Measurements from ENCODE around the gene PEX5L.

Gene PEX5L

GRCh38 chr3:179971280-179971679, 65.5 kb downstream of the PEX5L start:
- no peaks in the 10 kb centered on the region for H3K36me3 ChIP-seq (ENCODE audit: low read length)
- no peaks in the 10 kb centered on the region for H3K79me2 ChIP-seq (ENCODE audit: insufficient read depth, low read length)
- H3K27me3 ChIP-seq (ENCODE audit: low read length): no peaks in the 10 kb centered on the region
- no peak overlapping the region for H2AFZ ChIP-seq (ENCODE audit: low read depth, low read length, severe bottlenecking)
- no peak overlapping the region for H3K4me2 ChIP-seq (ENCODE audit: low read depth, low read length, poor library complexity, severe bottlenecking)
- no peaks in the 10 kb centered on the region for H3K9me2 ChIP-seq (replicated peaks; ENCODE audit: insufficient read depth, low read length)
- no peak overlapping the region for H3K27ac ChIP-seq (ENCODE audit: low read depth, low read length)
- no peaks in the 10 kb centered on the region for H3K9me3 ChIP-seq (ENCODE audit: insufficient read depth, low read length)
- H3K9ac ChIP-seq (ENCODE audit: low read length): no peak overlapping the region
- no peaks in the 10 kb centered on the region for H4K20me1 ChIP-seq (ENCODE audit: low read depth, low read length)
- TF ChIP-seq CTCF (IDR thresholded peaks at IDR 0.05; ENCODE audit: insufficient read depth, low read length, poor library complexity, severe bottlenecking) (no peak), EZH2phosphoT487 (conservative IDR thresholded peaks at IDR 0.05; ENCODE audit: low read length) (no peak)
- no peak overlapping the region for H3K4me3 ChIP-seq (ENCODE audit: insufficient read depth, low read length, poor library complexity, severe bottlenecking)
- no peaks in the 10 kb centered on the region for H3F3A ChIP-seq (ENCODE audit: insufficient read depth)

- no peaks in the 10 kb centered on the region for H3K79me2 ChIP-seq (ENCODE audit: insufficient read depth, low read length)
- H3K4me3 ChIP-seq (ENCODE audit: insufficient read depth, low read length, poor library complexity, severe bottlenecking): no peak overlapping the region
- no peak overlapping the region for H2AFZ ChIP-seq (ENCODE audit: low read depth, low read length, severe bottlenecking)
- H3K9ac ChIP-seq (ENCODE audit: low read length): no peak overlapping the region
- no peaks in the 10 kb centered on the region for H3K36me3 ChIP-seq (ENCODE audit: low read length)
- H4K20me1 ChIP-seq (ENCODE audit: low read depth, low read length): no peaks in the 10 kb centered on the region
- H3K9me3 ChIP-seq (ENCODE audit: insufficient read depth, low read length): no peaks in the 10 kb centered on the region
- no peak overlapping the region for H3K4me2 ChIP-seq (ENCODE audit: low read depth, low read length, poor library complexity, severe bottlenecking)
- no peaks in the 10 kb centered on the region for H3K27me3 ChIP-seq (ENCODE audit: low read length)
- no peaks in the 10 kb centered on the region for H3F3A ChIP-seq (ENCODE audit: insufficient read depth)
- no peak overlapping the region for H3K27ac ChIP-seq (ENCODE audit: low read depth, low read length)
- no peaks in the 10 kb centered on the region for H3K9me2 ChIP-seq (replicated peaks; ENCODE audit: insufficient read depth, low read length)
- TF ChIP-seq CTCF (IDR thresholded peaks at IDR 0.05; ENCODE audit: insufficient read depth, low read length, poor library complexity, severe bottlenecking) (no peak), EZH2phosphoT487 (conservative IDR thresholded peaks at IDR 0.05; ENCODE audit: low read length) (no peak)
Observed at GRCh38 chr3:179970746-179971145, 66.0 kb downstream of the PEX5L start.

- H3K4me2 ChIP-seq (ENCODE audit: low read depth, low read length, poor library complexity, severe bottlenecking): no peak overlapping the region
- no peaks in the 10 kb centered on the region for H4K20me1 ChIP-seq (ENCODE audit: low read depth, low read length)
- no peaks in the 10 kb centered on the region for H3K9me2 ChIP-seq (replicated peaks; ENCODE audit: insufficient read depth, low read length)
- no peaks in the 10 kb centered on the region for H3K27me3 ChIP-seq (ENCODE audit: low read length)
- H3K9ac ChIP-seq (ENCODE audit: low read length): no peak overlapping the region
- H3K9me3 ChIP-seq (ENCODE audit: insufficient read depth, low read length): no peaks in the 10 kb centered on the region
- H3F3A ChIP-seq (ENCODE audit: insufficient read depth): no peaks in the 10 kb centered on the region
- H3K27ac ChIP-seq (ENCODE audit: low read depth, low read length): no peak overlapping the region
- no peak overlapping the region for H2AFZ ChIP-seq (ENCODE audit: low read depth, low read length, severe bottlenecking)
- no peaks in the 10 kb centered on the region for H3K36me3 ChIP-seq (ENCODE audit: low read length)
- H3K4me3 ChIP-seq (ENCODE audit: insufficient read depth, low read length, poor library complexity, severe bottlenecking): no peak overlapping the region
- TF ChIP-seq CTCF (IDR thresholded peaks at IDR 0.05; ENCODE audit: insufficient read depth, low read length, poor library complexity, severe bottlenecking): no peak
- no peak for TF ChIP-seq EZH2phosphoT487 (conservative IDR thresholded peaks at IDR 0.05; ENCODE audit: low read length)
- no peaks in the 10 kb centered on the region for H3K79me2 ChIP-seq (ENCODE audit: insufficient read depth, low read length)
Observed at GRCh38 chr3:179969525-179969924, 67.2 kb downstream of the PEX5L start.
